GM12874 (cell line): ENCODE data around the gene HIF3A.

ENCODE experiments used
- TF ChIP-seq, protein P1 (sequence below): IDR thresholded peaks from 2 replicates; pipeline ENCODE4 v1.5.1; 2011; ENCODE audit warnings: low read depth, mild to moderate bottlenecking, control low read depth, low read length, moderate library complexity; ENCODE audit not compliant: insufficient read depth

HIF3A gene

DNA sequence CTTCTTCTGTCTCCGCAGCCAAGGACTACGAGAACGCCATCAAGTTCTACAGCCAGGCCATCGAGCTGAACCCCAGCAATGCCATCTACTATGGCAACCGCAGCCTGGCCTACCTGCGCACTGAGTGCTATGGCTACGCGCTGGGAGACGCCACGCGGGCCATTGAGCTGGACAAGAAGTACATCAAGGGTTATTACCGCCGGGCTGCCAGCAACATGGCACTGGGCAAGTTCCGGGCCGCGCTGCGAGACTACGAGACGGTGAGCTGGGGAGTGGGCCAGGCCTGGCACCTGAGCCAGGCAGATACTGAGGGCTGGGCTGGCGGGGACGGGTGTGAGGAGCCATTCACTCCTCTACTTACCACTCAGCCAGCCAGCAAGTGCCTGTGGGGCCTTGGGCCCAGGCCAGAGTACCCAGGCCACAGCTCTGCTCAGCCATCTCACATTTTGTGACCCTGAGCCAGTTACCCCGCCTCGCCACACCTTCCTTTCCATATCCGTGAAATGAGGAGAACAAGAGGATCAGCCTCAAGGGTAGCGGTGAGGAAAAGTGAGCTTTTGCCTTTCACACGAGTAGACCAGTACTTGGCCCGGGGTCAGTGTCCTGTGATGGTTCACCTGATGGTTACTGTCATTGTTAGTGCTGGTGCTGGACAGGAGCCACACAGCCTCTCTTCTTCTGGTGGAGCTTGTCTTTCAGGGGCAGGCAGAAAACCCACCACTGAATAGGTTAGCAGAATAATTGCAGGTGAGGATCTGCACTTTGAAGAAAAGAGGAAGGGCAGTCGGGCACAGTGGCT, 57.1 kb downstream of the HIF3A start:
- TF ChIP-seq, protein P1, sequence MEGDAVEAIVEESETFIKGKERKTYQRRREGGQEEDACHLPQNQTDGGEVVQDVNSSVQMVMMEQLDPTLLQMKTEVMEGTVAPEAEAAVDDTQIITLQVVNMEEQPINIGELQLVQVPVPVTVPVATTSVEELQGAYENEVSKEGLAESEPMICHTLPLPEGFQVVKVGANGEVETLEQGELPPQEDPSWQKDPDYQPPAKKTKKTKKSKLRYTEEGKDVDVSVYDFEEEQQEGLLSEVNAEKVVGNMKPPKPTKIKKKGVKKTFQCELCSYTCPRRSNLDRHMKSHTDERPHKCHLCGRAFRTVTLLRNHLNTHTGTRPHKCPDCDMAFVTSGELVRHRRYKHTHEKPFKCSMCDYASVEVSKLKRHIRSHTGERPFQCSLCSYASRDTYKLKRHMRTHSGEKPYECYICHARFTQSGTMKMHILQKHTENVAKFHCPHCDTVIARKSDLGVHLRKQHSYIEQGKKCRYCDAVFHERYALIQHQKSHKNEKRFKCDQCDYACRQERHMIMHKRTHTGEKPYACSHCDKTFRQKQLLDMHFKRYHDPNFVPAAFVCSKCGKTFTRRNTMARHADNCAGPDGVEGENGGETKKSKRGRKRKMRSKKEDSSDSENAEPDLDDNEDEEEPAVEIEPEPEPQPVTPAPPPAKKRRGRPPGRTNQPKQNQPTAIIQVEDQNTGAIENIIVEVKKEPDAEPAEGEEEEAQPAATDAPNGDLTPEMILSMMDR: no peak

- TF ChIP-seq, protein P1: no peak
Observed at GRCh38 chr19:46355234-46356148, 58.6 kb downstream of the HIF3A start.

DNA sequence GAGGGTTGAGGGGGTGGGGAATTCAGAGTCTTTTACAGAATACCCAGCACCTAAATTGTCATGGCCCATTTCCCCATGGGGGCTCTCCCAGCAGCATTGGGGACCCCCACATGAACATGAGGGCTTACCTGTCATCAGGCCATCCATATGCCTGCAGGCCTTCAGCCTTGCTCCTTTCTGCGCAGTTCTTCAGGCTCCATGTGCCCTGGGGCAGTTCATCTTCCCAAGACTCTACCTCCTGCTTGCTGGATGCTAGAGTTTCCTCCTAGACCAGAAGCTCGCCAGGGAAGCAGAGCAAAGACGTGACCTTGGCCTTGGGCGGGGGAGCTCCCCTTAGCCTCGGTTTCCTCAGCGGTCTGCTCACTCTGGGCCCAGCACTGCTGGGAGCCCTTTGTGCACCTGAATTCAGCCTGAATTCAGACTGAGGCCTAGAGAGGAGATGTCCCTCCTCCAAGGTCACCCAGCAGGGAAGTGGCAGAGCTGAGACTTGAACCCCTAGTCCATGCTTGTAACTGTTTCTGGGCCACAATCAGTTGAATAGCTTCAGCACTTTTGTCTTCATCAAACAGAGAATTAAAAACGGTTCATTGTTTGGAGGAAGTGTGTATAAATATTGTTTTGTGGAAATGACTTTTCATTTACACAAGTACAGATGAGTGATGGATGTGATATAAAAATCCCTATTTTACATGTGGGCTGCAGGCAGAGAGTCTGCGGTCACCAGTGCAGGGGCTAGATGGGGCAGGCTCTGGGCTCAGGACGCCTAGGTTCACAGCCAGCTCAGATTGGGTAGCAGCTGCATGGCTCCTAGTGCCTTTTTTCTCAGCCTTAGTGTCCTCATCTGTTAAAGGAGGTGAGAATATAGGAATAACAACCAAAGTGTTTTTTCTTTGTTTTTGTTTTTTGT, 59.6 kb downstream of the HIF3A start:
- TF ChIP-seq, protein P1: no peak

- TF ChIP-seq, protein P1: no peak
Observed at GRCh38 chr19:46357846-46358583, 61.2 kb downstream of the HIF3A start.

- TF ChIP-seq, protein P1: no peak
Observed at GRCh38 chr19:46361915-46362314, 65.1 kb downstream of the HIF3A start.

DNA sequence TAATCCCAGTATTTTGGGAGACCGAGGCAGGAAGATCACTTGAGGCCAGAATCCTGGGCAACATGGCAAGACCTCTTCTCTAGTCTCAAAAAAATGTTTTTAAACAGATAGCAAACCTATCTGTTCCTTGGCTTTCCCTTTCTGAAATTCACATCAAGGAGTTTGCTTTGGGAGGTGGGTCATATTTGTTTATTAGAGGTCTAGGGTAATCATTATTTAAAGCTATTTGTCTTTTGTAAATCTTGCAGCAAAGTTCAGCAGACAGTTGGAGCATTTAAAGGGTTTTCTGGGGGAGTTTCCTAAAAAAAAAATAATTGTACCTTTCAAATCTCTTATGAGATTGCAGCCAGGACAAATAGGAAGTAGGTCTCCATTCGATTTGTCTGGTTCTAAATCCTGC, 67.5 kb downstream of the HIF3A start:
- TF ChIP-seq, protein P1: no peak
